K562 (cell line): ENCODE results near the gene KIF25. TPM values are rescaled to one million over a fixed set of nuclear protein-coding genes. Genes with fewer than 3 reads are reported as not detected.

Source experiments
- ATAC-seq: fragments of 200-7000 bp; cut with Tn5 transposase; 3 replicates; pipeline ENCODE4 v1.9.1; 2020; ENCODE audit warnings: moderate library complexity
- BruUV-seq: library from RNA; stranded (reverse); fragments of 400-500 nt; replicated peaks from 2 replicates; lab custom pipeline; 2021; lab: Mats Ljungman, UMichigan
- CTCF ChIA-PET: fragments of 300-600 bp; formaldehyde crosslinking; extraction: SDS; loops from one replicate; lab custom pipeline; 2021; ENCODE audit warnings: low intra/inter-chr PET ratio; lab: Yijun Ruan, JAX
- POLR2A ChIA-PET: fragments of 300-600, 350-650 bp; sonication (Branson Sonifier 250); formaldehyde crosslinking; extraction: SDS; loops from one replicate; lab custom pipeline; 2021; ENCODE audit warnings: antibody characterized with exemption, inconsistent platforms; lab: Yijun Ruan, JAX
- DNase-seq, 4 experiments: peaks; one replicate each; pipeline versions ENCODE4 v3.0.0 to v3.0.0-alpha.2; 2011 to 2018; ENCODE audit warnings: low spot score in 3 of 4, mixed read lengths in 3 of 4; ENCODE audit errors: extremely low read depth in 1 of 4
- FAIRE-seq: peaks from 2 replicates; lab custom pipeline; 2011; peaks lifted over from hg19 to GRCh38; lab: Jason Lieb, UNC
- H2AFZ ChIP-seq: 2 replicates; pipeline ENCODE4 v1.6.0; 2011; ENCODE audit warnings: low read depth, low read length, control low read depth, inconsistent platforms
- H3K27ac ChIP-seq: fragments of 200-600 bp; 3 replicates; pipeline ENCODE4 v1.8.0; 2011; ENCODE audit warnings: low read depth, mild to moderate bottlenecking, control low read depth, inconsistent platforms, low read length, moderate library complexity, mixed read lengths; ENCODE audit errors: extremely low read depth
- H3K27me3 ChIP-seq, 2 experiments: fragments of 300-600 bp in 1 of 2; 2 replicates in 1 of 2; 3 replicates in 1 of 2; pipeline versions ENCODE4 v1.6.0 to v1.8.0; 2011; ENCODE audit warnings: inconsistent platforms in 2 of 2, low read length in 2 of 2, mild to moderate bottlenecking in 1 of 2, mixed read lengths in 1 of 2, moderate library complexity in 1 of 2; ENCODE audit not compliant: control insufficient read depth in 2 of 2, insufficient read depth in 2 of 2
- H3K36me3 ChIP-seq: fragments of 300-600 bp; 3 replicates; pipeline ENCODE4 v1.8.0; 2011; ENCODE audit warnings: mild to moderate bottlenecking, low read length, inconsistent platforms; ENCODE audit not compliant: control insufficient read depth, insufficient read depth
- H3K4me1 ChIP-seq, 2 experiments: fragments of 200-600 bp in 1 of 2; replicated peaks in 1 of 2; 2 replicates in 1 of 2; 3 replicates in 1 of 2; pipeline versions ENCODE4 v1.5.1 to v1.8.0; 2011; ENCODE audit warnings: inconsistent platforms in 2 of 2, low read length in 2 of 2, mild to moderate bottlenecking in 1 of 2, mixed read lengths in 1 of 2, moderate library complexity in 1 of 2; ENCODE audit not compliant: control insufficient read depth in 2 of 2, insufficient read depth in 2 of 2
- H3K4me2 ChIP-seq: 2 replicates; pipeline ENCODE4 v1.6.1; 2011; ENCODE audit warnings: low read length, control low read depth, inconsistent platforms, mixed read lengths; ENCODE audit not compliant: insufficient read depth
- H3K4me3 ChIP-seq: fragments of 200-600 bp; sonication (generic), shearing (Covaris generic); 2 replicates; pipeline ENCODE4 v1.5.1; 2016; ENCODE audit warnings: control low read depth, inconsistent platforms
- H3K79me2 ChIP-seq: fragments of 200-600 bp; 3 replicates; pipeline ENCODE4 v1.8.0; 2011; ENCODE audit warnings: low read length, inconsistent platforms; ENCODE audit not compliant: control insufficient read depth, insufficient read depth
- H3K9ac ChIP-seq, 2 experiments: 2 replicates each; pipeline versions ENCODE4 v1.6.0 to v1.6.1; 2011; ENCODE audit warnings: low read depth in 2 of 2, low read length in 2 of 2, control low read depth in 1 of 2, inconsistent platforms in 1 of 2, mild to moderate bottlenecking in 1 of 2, mixed read lengths in 1 of 2; ENCODE audit not compliant: insufficient read depth in 1 of 2
- H3K9me1 ChIP-seq: one replicate; pipeline ENCODE4 v1.6.0; 2011; ENCODE audit warnings: inconsistent platforms, mild to moderate bottlenecking, low read length, moderate library complexity; ENCODE audit not compliant: control insufficient read depth, insufficient read depth
- H3K9me3 ChIP-seq: replicated peaks from 2 replicates; pipeline ENCODE4 v1.5.1; 2011; ENCODE audit warnings: low read depth, low read length, inconsistent platforms; ENCODE audit not compliant: control insufficient read depth, insufficient read depth
- H4K20me1 ChIP-seq: replicated peaks from 2 replicates; pipeline ENCODE4 v1.6.1; 2011; ENCODE audit warnings: low read length, inconsistent platforms, mixed read lengths; ENCODE audit not compliant: control insufficient read depth, insufficient read depth
- HES1 ChIP-seq: fragments of 450-650 bp; IDR thresholded peaks from 2 replicates; pipeline ENCODE4 v1.6.1; 2016; ENCODE audit warnings: low read depth, mild to moderate bottlenecking, moderate library complexity
- MED1 ChIP-seq: sonication (generic); formaldehyde crosslinking; IDR thresholded peaks from 2 replicates; pipeline ENCODE4 v1.8.1; 2023; ENCODE audit warnings: missing genetic modification reagents, borderline replicate concordance
- RBM22 ChIP-seq: fragments of 200-400 bp; formaldehyde crosslinking; IDR thresholded peaks from 2 replicates; pipeline ENCODE4 v1.6.1; 2018; ENCODE audit warnings: low read length, low read depth; ENCODE audit not compliant: poor library complexity, severe bottlenecking
- TOE1 ChIP-seq, 2 experiments: fragments of 450-650 bp in 1 of 2; sonication (generic) in 1 of 2; formaldehyde crosslinking in 1 of 2; IDR thresholded peaks; 2 replicates each; pipeline versions ENCODE4 v1.7.1 to v1.8.0; 2016 to 2022; ENCODE audit warnings: borderline replicate concordance in 2 of 2, mild to moderate bottlenecking in 2 of 2, antibody characterized with exemption in 1 of 2, inconsistent platforms in 1 of 2, low read depth in 1 of 2, missing genetic modification reagents in 1 of 2, moderate library complexity in 1 of 2
- TRIM28 ChIP-seq: fragments of 450-650 bp; IDR thresholded peaks from 2 replicates; pipeline ENCODE4 v1.6.1; 2017
- ZBTB8A ChIP-seq: fragments of 450-650 bp; IDR thresholded peaks from 2 replicates; pipeline ENCODE4 v1.6.1; 2018; ENCODE audit warnings: mild to moderate bottlenecking, moderate library complexity; ENCODE audit not compliant: partially characterized antibody
- ZC3H4 ChIP-seq: sonication (generic); formaldehyde crosslinking; IDR thresholded peaks from 2 replicates; pipeline ENCODE4 v1.9.0; 2021; ENCODE audit warnings: missing genetic modification reagents, borderline replicate concordance
- ZNF449 ChIP-seq: fragments of 250-450 bp; sonication (Bioruptor Pico); IDR thresholded peaks from 2 replicates; pipeline ENCODE4 v1.8.0; 2022; ENCODE audit warnings: moderate library complexity, mild to moderate bottlenecking, inconsistent platforms
- WGBS: fragments of 100-300 bp; shearing (Covaris generic); methylation state at CpG from one replicate; pipeline ENCODE4 v1.1.6; 2016; ENCODE audit warnings: low coverage, mixed read lengths; ENCODE audit not compliant: insufficient coverage; ENCODE audit errors: missing lambda C conversion rate; 5-methylcytosine and 5-hydroxymethylcytosine counted together
- in situ Hi-C: fragments of 300-500 bp; cut with MboI; formaldehyde crosslinking; loops from 4 replicates; pipeline ENCODE4 v1.15.0; 2018; ENCODE audit warnings: inconsistent platforms, mixed read lengths
- intact Hi-C: fragments of 100-400 bp; cut with micrococcal nuclease; formaldehyde crosslinking; loops from 2 replicates; pipeline ENCODE4 v1.14.2; 2022
- polyA plus RNA-seq, 8 experiments: library from polyadenylated mRNA; depleted of rRNA in 4 of 8; stranded (reverse) in 5 of 8; unstranded in 3 of 8; fragments of >200 nt; fragmentation: Nextera tagmentation in 2 of 8; fragmentation: Illumina TruSeq in 1 of 8; extraction: Ambion mirVana in 2 of 8; extraction: Trizol in 1 of 8; gene quantifications; 2 replicates each; pipeline versions ENCODE4 v1.2.1 to v1.2.3, GENCODE V29; 2011 to 2014; ENCODE audit warnings: inconsistent platforms in 1 of 8, missing spikeins in 1 of 8
- total RNA-seq, 7 experiments: library from RNA; depleted of rRNA in 6 of 7; stranded (reverse); fragments of >200 nt in 6 of 7; fragmentation: Illumina TruSeq in 2 of 7; extraction: Trizol in 2 of 7; gene quantifications; 2 replicates each; pipeline versions ENCODE4 v1.2.1 to v1.2.3, GENCODE V29; 2011 to 2021; ENCODE audit warnings: low replicate concordance in 1 of 7

KIF25 gene
- total and polyA plus RNA-seq, 9 of the 15 experiments (the other 6 are each of a cell fraction or from before 2014, with no cell fraction given) = 0.04 to 0.49 (median 0.23) TPM; not detected in 5

GRCh38 chr6:168086616-168087015, 89.1 kb downstream of the KIF25 start:
- FAIRE-seq (no peak), ATAC-seq (no peak), DNase-seq (no peak)
- in situ Hi-C loops (no loop called here), intact Hi-C loops (no loop called here)
- H3K4me3 ChIP-seq = no peak overlapping the region
- no peak overlapping the region for H3K27ac ChIP-seq
- peaks cover 77 to 100% of the 10 kb centered on the region in 2 experiments for H3K27me3 ChIP-seq
- ChIA-PET CTCF (no interaction called here), POLR2A (interaction anchor here (1.3 kb wide), 1 partner anchor 16 kb away, joined by 4 read pairs; no protein-coding TSS in a partner anchor)
- BruUV-seq = no TSS peak
- peaks cover 20% of the 10 kb centered on the region for H4K20me1 ChIP-seq
- no peak overlapping the region for H2AFZ ChIP-seq
- TF ChIP-seq TOE1 (IDR thresholded peaks at IDR 0.05; ENCODE audit: borderline replicate concordance) = no peak
- no peak for TF ChIP-seq TOE1 (CRISPR knock-in tag; IDR thresholded peaks at IDR 0.05; ENCODE audit: borderline replicate concordance, low read depth)
- no peak for TF ChIP-seq ZNF449 (CRISPR knock-in tag)
- TF ChIP-seq ZBTB8A = no peak
- no peak for TF ChIP-seq ZC3H4 (CRISPR knock-in tag)
- no peak for TF ChIP-seq TRIM28
- no peak for TF ChIP-seq RBM22
- no peak for TF ChIP-seq MED1 (CRISPR knock-in tag)
- TF ChIP-seq HES1 = no peak
- no peak overlapping the region for H3K9ac ChIP-seq
- peaks cover 5% of the 10 kb centered on the region for H3K9me1 ChIP-seq
- H3K79me2 ChIP-seq = no peaks in the 10 kb centered on the region
- 0% methylated on average over 10 of the region's 10 CpGs for WGBS
- peaks cover 0 to 4% of the 10 kb centered on the region in 2 experiments; a peak in 2 of 5 replicates for H3K4me1 ChIP-seq
- H3K4me2 ChIP-seq = no peak overlapping the region
- no peaks in the 10 kb centered on the region for H3K36me3 ChIP-seq
- H3K9me3 ChIP-seq = no peaks in the 10 kb centered on the region
